H9 (cell line): ENCODE results near the gene ASPG. TPM values are rescaled to one million over a fixed set of nuclear protein-coding genes. Genes with fewer than 3 reads are reported as not detected.

Source experiments
- DNase-seq: peaks from one replicate; pipeline ENCODE4 v3.0.0-alpha.2; 2017
- H2AFZ ChIP-seq: one replicate; pipeline ENCODE4 v1.6.1; 2013; ENCODE audit warnings: mild to moderate bottlenecking, low read length, control low read depth, moderate library complexity
- H2AK5ac ChIP-seq: 2 replicates; pipeline ENCODE4 v1.6.1; 2013; ENCODE audit warnings: low read length, control low read depth, mixed read lengths; ENCODE audit not compliant: insufficient read length
- H2BK120ac ChIP-seq: one replicate; pipeline ENCODE4 v1.6.1; 2013; ENCODE audit warnings: low read depth, mild to moderate bottlenecking, low read length, control low read depth, inconsistent platforms; ENCODE audit not compliant: poor library complexity, severe bottlenecking
- H2BK12ac ChIP-seq: 2 replicates; pipeline ENCODE4 v1.6.1; 2013; ENCODE audit warnings: low read length, control low read depth, mixed read lengths, low read depth; ENCODE audit not compliant: insufficient read length
- H2BK15ac ChIP-seq: 2 replicates; pipeline ENCODE4 v1.6.1; 2013; ENCODE audit warnings: low read depth, low read length, control low read depth
- H2BK20ac ChIP-seq: one replicate; pipeline ENCODE4 v1.6.1; 2013; ENCODE audit warnings: low read depth, mild to moderate bottlenecking, low read length, control low read depth, inconsistent platforms; ENCODE audit not compliant: poor library complexity, severe bottlenecking
- H2BK5ac ChIP-seq: 2 replicates; pipeline ENCODE4 v1.6.1; 2013; ENCODE audit warnings: low read length, control low read depth, mixed read lengths; ENCODE audit not compliant: insufficient read length
- H3K14ac ChIP-seq: 2 replicates; pipeline ENCODE4 v1.6.1; 2013; ENCODE audit warnings: low read length, control low read depth; ENCODE audit not compliant: insufficient read depth
- H3K18ac ChIP-seq: 2 replicates; pipeline ENCODE4 v1.6.1; 2013; ENCODE audit warnings: low read depth, mild to moderate bottlenecking, mixed read lengths, low read length, control low read depth; ENCODE audit not compliant: insufficient read length
- H3K23ac ChIP-seq: 2 replicates; pipeline ENCODE4 v1.6.1; 2013; ENCODE audit warnings: low read length, control low read depth, mixed read lengths, low read depth; ENCODE audit not compliant: insufficient read length
- H3K23me2 ChIP-seq: 2 replicates; pipeline ENCODE4 v1.6.1; 2013; ENCODE audit warnings: low read depth, mild to moderate bottlenecking, mixed read lengths, low read length, control low read depth; ENCODE audit not compliant: insufficient read length, poor library complexity, severe bottlenecking
- H3K27ac ChIP-seq: 2 replicates; pipeline ENCODE4 v1.5.1; 2013; ENCODE audit warnings: low read length, control low read depth, mixed read lengths, low read depth; ENCODE audit not compliant: insufficient read length
- H3K27me3 ChIP-seq: 2 replicates; pipeline ENCODE4 v1.6.1; 2013; ENCODE audit warnings: low read length, control low read depth, inconsistent platforms; ENCODE audit not compliant: insufficient read depth
- H3K4ac ChIP-seq: 2 replicates; pipeline ENCODE4 v1.6.1; 2013; ENCODE audit warnings: low read depth, mild to moderate bottlenecking, control low read depth, inconsistent platforms, low read length, moderate library complexity
- H3K4me1 ChIP-seq: 2 replicates; pipeline ENCODE4 v1.6.1; 2013; ENCODE audit warnings: low read length, control low read depth, inconsistent platforms; ENCODE audit not compliant: insufficient read depth
- H3K4me2 ChIP-seq: 2 replicates; pipeline ENCODE4 v1.6.1; 2013; ENCODE audit warnings: low read length, control low read depth, mixed read lengths; ENCODE audit not compliant: insufficient read length, insufficient read depth
- H3K56ac ChIP-seq: 2 replicates; pipeline ENCODE4 v1.6.1; 2013; ENCODE audit warnings: low read depth, mild to moderate bottlenecking, mixed read lengths, low read length, control low read depth; ENCODE audit not compliant: insufficient read length
- H3K79me1 ChIP-seq: 2 replicates; pipeline ENCODE4 v1.6.1; 2013; ENCODE audit warnings: low read depth, mild to moderate bottlenecking, moderate library complexity, low read length, control low read depth, inconsistent platforms; ENCODE audit not compliant: insufficient read depth, poor library complexity, severe bottlenecking
- H3K79me2 ChIP-seq: 2 replicates; pipeline ENCODE4 v1.6.1; 2013; ENCODE audit warnings: low read length, control low read depth, inconsistent platforms; ENCODE audit not compliant: insufficient read depth
- H3K9ac ChIP-seq: 2 replicates; pipeline ENCODE4 v1.6.1; 2013; ENCODE audit warnings: low read length, control low read depth, mixed read lengths; ENCODE audit not compliant: insufficient read length; ENCODE audit errors: extremely low read depth
- H3K9me3 ChIP-seq: one replicate; pipeline ENCODE4 v1.6.1; 2013; ENCODE audit warnings: low read depth, low read length, inconsistent platforms; ENCODE audit not compliant: control insufficient read depth
- H3T11ph ChIP-seq: one replicate; pipeline ENCODE4 v1.6.1; 2013; ENCODE audit warnings: mild to moderate bottlenecking, low read length, control low read depth, inconsistent platforms
- H4K20me1 ChIP-seq: one replicate; pipeline ENCODE4 v1.6.1; 2013; ENCODE audit not compliant: control insufficient read depth, insufficient read length, insufficient read depth
- H4K5ac ChIP-seq: 2 replicates; pipeline ENCODE4 v1.6.1; 2013; ENCODE audit warnings: low read depth, mild to moderate bottlenecking, mixed read lengths, low read length, control low read depth; ENCODE audit not compliant: insufficient read length
- H4K8ac ChIP-seq: replicated peaks from 2 replicates; pipeline ENCODE4 v1.6.1; 2013; ENCODE audit warnings: low read length, control low read depth, mixed read lengths, low read depth; ENCODE audit not compliant: insufficient read length
- H4K91ac ChIP-seq: 2 replicates; pipeline ENCODE4 v1.6.1; 2013; ENCODE audit warnings: low read depth, mild to moderate bottlenecking, moderate library complexity, mixed read lengths, low read length, control low read depth; ENCODE audit not compliant: insufficient read length
- H3K27ac Mint-ChIP-seq, 3 experiments: 2 replicates in 2 of 3; 3 replicates in 1 of 3; pipeline ENCODE4 v1.8.0; 2020 to 2021; ENCODE audit warnings: mixed read lengths in 3 of 3, mild to moderate bottlenecking in 1 of 3, moderate library complexity in 1 of 3
- H3K27me3 Mint-ChIP-seq: 2 replicates; pipeline ENCODE4 v1.8.0; 2021; ENCODE audit warnings: low read depth, mild to moderate bottlenecking, moderate library complexity, mixed read lengths
- H3K36me3 Mint-ChIP-seq, 3 experiments: 2 replicates in 2 of 3; 3 replicates in 1 of 3; pipeline ENCODE4 v1.8.0; 2020 to 2021; ENCODE audit warnings: low read depth in 3 of 3, mixed read lengths in 3 of 3; ENCODE audit not compliant: insufficient read depth in 1 of 3
- H3K4me1 Mint-ChIP-seq, 2 experiments: 2 replicates each; pipeline ENCODE4 v1.8.0; 2020; ENCODE audit warnings: mixed read lengths in 2 of 2
- H3K4me3 Mint-ChIP-seq, 2 experiments: 2 replicates in 1 of 2; 3 replicates in 1 of 2; pipeline ENCODE4 v1.8.0; 2020 to 2021; ENCODE audit warnings: mild to moderate bottlenecking in 2 of 2, mixed read lengths in 2 of 2, moderate library complexity in 1 of 2
- H3K9me3 Mint-ChIP-seq, 2 experiments: 2 replicates in 1 of 2; 3 replicates in 1 of 2; pipeline ENCODE4 v1.8.0; 2020; ENCODE audit warnings: mild to moderate bottlenecking in 2 of 2, mixed read lengths in 2 of 2, moderate library complexity in 1 of 2
- WGBS: extraction: QIAGEN DNeasy Blood & Tissue Kit; methylation state at CpG from one replicate; pipeline ENCODE4 v1.1.7; 2013; ENCODE audit warnings: missing lambda C conversion rate, low lambda C conversion rate, mixed read lengths; ENCODE audit not compliant: insufficient read length; ENCODE audit errors: extremely low coverage; 5-methylcytosine and 5-hydroxymethylcytosine counted together
- total RNA-seq: library from RNA; stranded (reverse); gene quantifications from 2 replicates; pipeline ENCODE4 v1.2.1, GENCODE V29; 2021
- TF ChIP-seq, protein P1 (sequence below): fragments of 200-600 bp; sonication (generic); conservative IDR thresholded peaks from 3 replicates; pipeline ENCODE4 v1.8.0; 2021; ENCODE audit warnings: antibody characterized with exemption, mild to moderate bottlenecking

The ASPG gene
- total RNA-seq, 1 experiment from 2014 or later = 0.33 TPM

DNA sequence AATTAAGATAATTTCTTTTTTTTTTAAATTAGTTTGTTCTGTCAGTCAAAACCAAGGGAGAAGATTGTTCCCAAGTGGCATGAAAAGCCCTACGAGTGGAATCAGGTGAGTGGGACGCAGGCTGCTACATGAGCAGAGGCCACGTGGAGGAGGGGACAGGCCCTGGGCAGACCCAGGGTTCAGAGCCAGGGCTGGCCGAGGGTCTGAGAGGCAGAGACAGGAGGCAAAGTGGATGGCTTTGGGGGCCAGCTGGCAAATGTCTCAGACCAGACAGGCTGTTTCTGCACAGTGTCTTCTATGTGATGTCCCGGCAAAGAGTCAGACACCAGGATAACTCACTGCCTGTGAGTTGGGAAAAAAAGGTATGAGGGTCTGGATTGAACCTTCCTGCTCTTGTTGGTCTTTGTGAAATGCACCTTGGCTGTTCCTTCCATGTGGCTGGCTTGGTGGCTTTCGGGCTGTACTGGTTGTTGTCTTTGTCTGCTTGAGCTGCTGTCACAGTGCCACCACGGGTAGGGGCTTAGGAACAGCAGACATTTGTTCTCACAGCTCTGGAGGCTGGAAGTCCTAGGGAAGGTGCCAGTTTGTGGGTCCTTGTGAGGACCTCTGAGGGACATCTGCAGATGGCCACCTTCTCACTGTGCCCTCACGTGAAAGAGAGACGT lies 35.8 kb upstream of the ASPG start:
- Histone ChIP-seq H3K4ac (no peak overlapping the region), H3K9me3 (no peaks in the 10 kb centered on the region), H3K23me2 (no peaks in the 10 kb centered on the region), H2BK5ac (no peak overlapping the region), H3K27ac (no peak overlapping the region), H2AK5ac (no peak overlapping the region), H2BK20ac (no peak overlapping the region), H3K4me2 (no peak overlapping the region), H3K27me3 (peaks cover 3% of the 10 kb centered on the region; the same call in 1 of the 2 replicates), H3T11ph (no peak overlapping the region), H3K56ac (no peak overlapping the region), H3K79me1 (no peaks in the 10 kb centered on the region), H3K23ac (no peak overlapping the region), H3K79me2 (no peaks in the 10 kb centered on the region), H3K14ac (no peak overlapping the region; the same call in 1 of the 2 replicates), H4K8ac (no peak overlapping the region), H3K4me1 (no peaks in the 10 kb centered on the region), H2AFZ (no peak overlapping the region), H2BK120ac (no peak overlapping the region), H2BK12ac (no peak overlapping the region), H2BK15ac (no peak overlapping the region), H4K91ac (no peak overlapping the region), H4K20me1 (no peaks in the 10 kb centered on the region), H3K9ac (no peak overlapping the region), H3K18ac (no peak overlapping the region), H4K5ac (no peak overlapping the region)
- Mint-ChIP-seq H3K4me3 (no peak overlapping the region), H3K9me3 (no peaks in the 10 kb centered on the region; a peak in 1 of 5 replicates), H3K4me1 (no peaks in the 10 kb centered on the region), H3K27ac (no peak overlapping the region; a peak in 1 of 7 replicates), H3K36me3 (no peaks in the 10 kb centered on the region; a peak in 1 of 7 replicates), H3K27me3 (peaks cover 2% of the 10 kb centered on the region)
- no peak for DNase-seq
- no CpG with 5 or more reads among the region's 9 CpGs for WGBS
- TF ChIP-seq, protein P1, sequence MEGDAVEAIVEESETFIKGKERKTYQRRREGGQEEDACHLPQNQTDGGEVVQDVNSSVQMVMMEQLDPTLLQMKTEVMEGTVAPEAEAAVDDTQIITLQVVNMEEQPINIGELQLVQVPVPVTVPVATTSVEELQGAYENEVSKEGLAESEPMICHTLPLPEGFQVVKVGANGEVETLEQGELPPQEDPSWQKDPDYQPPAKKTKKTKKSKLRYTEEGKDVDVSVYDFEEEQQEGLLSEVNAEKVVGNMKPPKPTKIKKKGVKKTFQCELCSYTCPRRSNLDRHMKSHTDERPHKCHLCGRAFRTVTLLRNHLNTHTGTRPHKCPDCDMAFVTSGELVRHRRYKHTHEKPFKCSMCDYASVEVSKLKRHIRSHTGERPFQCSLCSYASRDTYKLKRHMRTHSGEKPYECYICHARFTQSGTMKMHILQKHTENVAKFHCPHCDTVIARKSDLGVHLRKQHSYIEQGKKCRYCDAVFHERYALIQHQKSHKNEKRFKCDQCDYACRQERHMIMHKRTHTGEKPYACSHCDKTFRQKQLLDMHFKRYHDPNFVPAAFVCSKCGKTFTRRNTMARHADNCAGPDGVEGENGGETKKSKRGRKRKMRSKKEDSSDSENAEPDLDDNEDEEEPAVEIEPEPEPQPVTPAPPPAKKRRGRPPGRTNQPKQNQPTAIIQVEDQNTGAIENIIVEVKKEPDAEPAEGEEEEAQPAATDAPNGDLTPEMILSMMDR = no peak
